ENCODE results near the gene FCN1.

DNA sequence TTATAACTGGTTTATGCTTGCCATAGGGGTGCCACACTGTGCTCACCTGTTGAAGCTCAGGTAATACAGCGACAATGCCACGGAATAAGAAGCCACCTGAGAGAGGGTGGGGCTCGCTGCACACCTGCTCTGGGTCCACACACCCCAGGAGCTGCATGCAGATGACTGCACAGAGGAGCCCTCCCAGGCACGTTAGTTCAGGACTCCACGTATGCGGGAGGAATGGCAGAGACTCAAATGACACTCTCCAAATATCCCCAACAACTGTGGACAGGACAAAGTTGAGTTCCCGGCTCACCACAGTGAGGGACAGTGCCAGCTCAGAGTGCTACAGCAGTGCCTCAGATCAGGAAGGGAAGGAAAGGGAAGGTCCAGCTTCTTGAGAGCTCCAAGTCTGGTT, 5.8 kb upstream of the FCN1 start:
- TF ChIP-seq, protein P1, sequence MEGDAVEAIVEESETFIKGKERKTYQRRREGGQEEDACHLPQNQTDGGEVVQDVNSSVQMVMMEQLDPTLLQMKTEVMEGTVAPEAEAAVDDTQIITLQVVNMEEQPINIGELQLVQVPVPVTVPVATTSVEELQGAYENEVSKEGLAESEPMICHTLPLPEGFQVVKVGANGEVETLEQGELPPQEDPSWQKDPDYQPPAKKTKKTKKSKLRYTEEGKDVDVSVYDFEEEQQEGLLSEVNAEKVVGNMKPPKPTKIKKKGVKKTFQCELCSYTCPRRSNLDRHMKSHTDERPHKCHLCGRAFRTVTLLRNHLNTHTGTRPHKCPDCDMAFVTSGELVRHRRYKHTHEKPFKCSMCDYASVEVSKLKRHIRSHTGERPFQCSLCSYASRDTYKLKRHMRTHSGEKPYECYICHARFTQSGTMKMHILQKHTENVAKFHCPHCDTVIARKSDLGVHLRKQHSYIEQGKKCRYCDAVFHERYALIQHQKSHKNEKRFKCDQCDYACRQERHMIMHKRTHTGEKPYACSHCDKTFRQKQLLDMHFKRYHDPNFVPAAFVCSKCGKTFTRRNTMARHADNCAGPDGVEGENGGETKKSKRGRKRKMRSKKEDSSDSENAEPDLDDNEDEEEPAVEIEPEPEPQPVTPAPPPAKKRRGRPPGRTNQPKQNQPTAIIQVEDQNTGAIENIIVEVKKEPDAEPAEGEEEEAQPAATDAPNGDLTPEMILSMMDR (IDR thresholded peaks at IDR 0.05), result no peak
- no peak for TF ChIP-seq ZFX (IDR thresholded peaks at IDR 0.05; ENCODE audit: borderline replicate concordance)
